ENCODE results near the gene RTN4. TPM values are rescaled to one million over a fixed set of nuclear protein-coding genes. Genes with fewer than 3 reads are reported as not detected.
A peak's percentile ranks its signal among the peaks of the same experiment; 100 is the strongest.

RTN4 gene
- total RNA-seq, 1 experiment from 2014 or later, result 391 TPM

GRCh38 chr2:54962935-54963440 lies 87.3 kb downstream of the RTN4 start:
- H3K27ac Mint-ChIP-seq (ENCODE audit: low read depth, unreplicated experiment), result peak overlapping the region; percentile 73
- peaks cover 40% of the 10 kb centered on the region for H3K4me1 Mint-ChIP-seq (ENCODE audit: insufficient read depth, unreplicated experiment)
- POLR2A ChIA-PET, result interaction anchor here (0.8 to 2.1 kb wide), 9 partner anchors 9 to 85 kb away, joined by 3 to 8 read pairs (median 5); no protein-coding TSS in a partner anchor
- CTCF ChIA-PET, result interaction anchor here (0.6 to 1.7 kb wide), 10 partner anchors 9 to 1847 kb away, joined by 3 to 12 read pairs (median 4); no protein-coding TSS in a partner anchor
- intact Hi-C loops (cut with micrococcal nuclease), result no loop called here
- TF ChIP-seq CTCF (IDR thresholded peaks at IDR 0.05; ENCODE audit: unreplicated experiment), result no peak
- H3K9me3 Mint-ChIP-seq (ENCODE audit: unreplicated experiment), result no peaks in the 10 kb centered on the region
- peaks cover 34% of the 10 kb centered on the region for H3K36me3 Mint-ChIP-seq (ENCODE audit: insufficient read depth, unreplicated experiment)
- H3K27me3 Mint-ChIP-seq (ENCODE audit: insufficient read depth, unreplicated experiment), result no peaks in the 10 kb centered on the region
- no peak for DNase-seq (ENCODE audit: unreplicated experiment)
- H3K4me3 Mint-ChIP-seq (ENCODE audit: unreplicated experiment), result no peak overlapping the region
- no TSS peak for BruUV-seq (replicated peaks)

- DNase-seq (ENCODE audit: unreplicated experiment), result no peak
- Mint-ChIP-seq H3K9me3 (ENCODE audit: unreplicated experiment) (no peaks in the 10 kb centered on the region), H3K4me3 (ENCODE audit: unreplicated experiment) (no peak overlapping the region), H3K4me1 (ENCODE audit: insufficient read depth, unreplicated experiment) (peaks cover 36% of the 10 kb centered on the region), H3K36me3 (ENCODE audit: insufficient read depth, unreplicated experiment) (peaks cover 30% of the 10 kb centered on the region), H3K27ac (ENCODE audit: low read depth, unreplicated experiment) (peak overlapping the region; percentile 73), H3K27me3 (ENCODE audit: insufficient read depth, unreplicated experiment) (no peaks in the 10 kb centered on the region)
- intact Hi-C loops (cut with micrococcal nuclease), result no loop called here
- no peak for TF ChIP-seq CTCF (IDR thresholded peaks at IDR 0.05; ENCODE audit: unreplicated experiment)
- CTCF ChIA-PET, result interaction anchor here (0.7 to 1.6 kb wide), 4 partner anchors 9 to 51 kb away, joined by 3 to 10 read pairs (median 6); no protein-coding TSS in a partner anchor
- POLR2A ChIA-PET, result interaction anchor here (0.8 to 2.1 kb wide), 6 partner anchors 9 to 69 kb away, joined by 3 to 8 read pairs (median 4); no protein-coding TSS in a partner anchor
- BruUV-seq (replicated peaks), result no TSS peak
Measured at GRCh38 chr2:54962511-54962910, 87.7 kb downstream of the RTN4 start.

- intact Hi-C loops (cut with micrococcal nuclease), result no loop called here
- no peak for DNase-seq (ENCODE audit: unreplicated experiment)
- ChIA-PET CTCF (interaction anchor here (0.6 to 1.9 kb wide), 3 partner anchors 25 to 124 kb away, joined by 3 to 11 read pairs (median 3); no protein-coding TSS in a partner anchor), POLR2A (interaction anchor here (0.6 to 1.7 kb wide), 4 partner anchors 10 to 291 kb away, joined by 3 to 7 read pairs (median 4); no protein-coding TSS in a partner anchor)
- Mint-ChIP-seq H3K4me1 (ENCODE audit: insufficient read depth, unreplicated experiment) (peaks cover 15% of the 10 kb centered on the region), H3K27ac (ENCODE audit: low read depth, unreplicated experiment) (no peak overlapping the region), H3K4me3 (ENCODE audit: unreplicated experiment) (no peak overlapping the region), H3K27me3 (ENCODE audit: insufficient read depth, unreplicated experiment) (no peaks in the 10 kb centered on the region), H3K36me3 (ENCODE audit: insufficient read depth, unreplicated experiment) (peaks cover 11% of the 10 kb centered on the region), H3K9me3 (ENCODE audit: unreplicated experiment) (no peaks in the 10 kb centered on the region)
- no TSS peak for BruUV-seq (replicated peaks)
- TF ChIP-seq CTCF (IDR thresholded peaks at IDR 0.05; ENCODE audit: unreplicated experiment), result no peak
Measured at GRCh38 chr2:54960164-54960563, 90.1 kb downstream of the RTN4 start.

- H3K36me3 Mint-ChIP-seq (ENCODE audit: insufficient read depth, unreplicated experiment), result peaks cover 7% of the 10 kb centered on the region
- ChIA-PET POLR2A (interaction anchor here (1.9 kb wide), 1 partner anchor 13 kb away, joined by 6 read pairs; no protein-coding TSS in a partner anchor), CTCF (no interaction called here)
- no peak overlapping the region for H3K4me3 Mint-ChIP-seq (ENCODE audit: unreplicated experiment)
- intact Hi-C loops (cut with micrococcal nuclease), result no loop called here
- DNase-seq (ENCODE audit: unreplicated experiment), result no peak
- no peaks in the 10 kb centered on the region for H3K27me3 Mint-ChIP-seq (ENCODE audit: insufficient read depth, unreplicated experiment)
- no TSS peak for BruUV-seq (replicated peaks)
- no peak for TF ChIP-seq CTCF (IDR thresholded peaks at IDR 0.05; ENCODE audit: unreplicated experiment)
- no peaks in the 10 kb centered on the region for H3K9me3 Mint-ChIP-seq (ENCODE audit: unreplicated experiment)
- peaks cover 9% of the 10 kb centered on the region for H3K4me1 Mint-ChIP-seq (ENCODE audit: insufficient read depth, unreplicated experiment)
- no peak overlapping the region for H3K27ac Mint-ChIP-seq (ENCODE audit: low read depth, unreplicated experiment)
Measured at GRCh38 chr2:54958717-54959371, 91.4 kb downstream of the RTN4 start.

Measured in MCF 10A (cell line).